Ishikawa (cell line): ENCODE results near the gene HLA-DQA1.

ENCODE experiments used
- CEBPB ChIP-seq: IDR thresholded peaks from 2 replicates; pipeline ENCODE4 v1.6.1; 2012
- CREB1 ChIP-seq: IDR thresholded peaks from 2 replicates; pipeline ENCODE4 v1.6.1; 2012; ENCODE audit warnings: low read depth
- EGR1 ChIP-seq: IDR thresholded peaks from 2 replicates; pipeline ENCODE4 v1.6.1; 2012
- EP300 ChIP-seq: IDR thresholded peaks from 2 replicates; pipeline ENCODE4 v1.6.1; 2012; ENCODE audit warnings: borderline replicate concordance
- FOXM1 ChIP-seq: IDR thresholded peaks from 2 replicates; pipeline ENCODE4 v1.6.1; 2012; ENCODE audit warnings: low read depth, borderline replicate concordance
- MAX ChIP-seq: IDR thresholded peaks from 2 replicates; pipeline ENCODE4 v1.6.1; 2012
- NFIC ChIP-seq: IDR thresholded peaks from 2 replicates; pipeline ENCODE4 v1.6.1; 2012
- RAD21 ChIP-seq: IDR thresholded peaks from 2 replicates; pipeline ENCODE4 v1.6.1; 2012; ENCODE audit warnings: low read depth
- REST ChIP-seq: IDR thresholded peaks from 2 replicates; pipeline ENCODE4 v1.6.1; 2012; ENCODE audit warnings: low read depth, mild to moderate bottlenecking
- TAF1 ChIP-seq: IDR thresholded peaks from 2 replicates; pipeline ENCODE4 v1.6.1; 2012; ENCODE audit warnings: low read depth, mild to moderate bottlenecking
- TCF12 ChIP-seq: IDR thresholded peaks from 2 replicates; pipeline ENCODE4 v1.6.1; 2012; ENCODE audit warnings: low read depth
- TEAD4 ChIP-seq: IDR thresholded peaks from 2 replicates; pipeline ENCODE4 v1.6.1; 2012
- YY1 ChIP-seq: IDR thresholded peaks from 2 replicates; pipeline ENCODE4 v1.6.1; 2012; ENCODE audit warnings: low read depth
- ZBTB7A ChIP-seq: IDR thresholded peaks from 2 replicates; pipeline ENCODE4 v1.6.1; 2012; ENCODE audit warnings: low read depth
- TF ChIP-seq, protein P1 (sequence below): IDR thresholded peaks from 2 replicates; pipeline ENCODE4 v1.6.1; 2012

Gene HLA-DQA1

DNA sequence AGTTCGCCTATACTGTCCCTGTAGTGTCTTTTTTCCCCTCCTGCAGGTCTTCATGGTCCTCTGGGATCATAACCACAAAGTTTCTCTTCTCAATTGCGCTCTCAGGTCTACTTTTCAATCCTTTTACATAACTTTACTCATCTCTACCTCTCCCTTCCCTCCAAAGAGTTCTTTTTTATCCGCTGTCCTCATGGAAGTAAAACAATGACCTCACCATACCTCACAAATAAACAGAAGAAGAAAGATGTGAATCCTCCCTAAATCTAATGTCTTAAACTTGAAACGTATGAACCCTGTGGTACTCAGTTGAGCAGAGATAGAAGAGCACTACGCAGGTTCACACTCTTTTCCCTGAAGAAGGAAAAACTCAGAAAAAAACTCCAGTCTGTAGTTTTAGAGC lies 12.1 kb upstream of the HLA-DQA1 start:
- TF ChIP-seq TCF12 (no peak), FOXM1 (no peak), TEAD4 (no peak), MAX (no peak), YY1 (no peak), TAF1 (no peak), EP300 (no peak), RAD21 (no peak), EGR1 (no peak), REST (no peak), ZBTB7A (no peak), CREB1 (no peak)
- TF ChIP-seq, protein P1, sequence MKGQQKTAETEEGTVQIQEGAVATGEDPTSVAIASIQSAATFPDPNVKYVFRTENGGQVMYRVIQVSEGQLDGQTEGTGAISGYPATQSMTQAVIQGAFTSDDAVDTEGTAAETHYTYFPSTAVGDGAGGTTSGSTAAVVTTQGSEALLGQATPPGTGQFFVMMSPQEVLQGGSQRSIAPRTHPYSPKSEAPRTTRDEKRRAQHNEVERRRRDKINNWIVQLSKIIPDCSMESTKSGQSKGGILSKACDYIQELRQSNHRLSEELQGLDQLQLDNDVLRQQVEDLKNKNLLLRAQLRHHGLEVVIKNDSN = no peak

GRCh38 chr6:32627249-32627648 lies 10.0 kb upstream of the HLA-DQA1 start:
- TF ChIP-seq NFIC = no peak
- no peak for TF ChIP-seq EP300
- TF ChIP-seq TAF1 = no peak
- TF ChIP-seq RAD21 = no peak
- TF ChIP-seq MAX = no peak
- TF ChIP-seq REST = no peak
- TF ChIP-seq TEAD4 = no peak
- TF ChIP-seq CREB1 = no peak

DNA sequence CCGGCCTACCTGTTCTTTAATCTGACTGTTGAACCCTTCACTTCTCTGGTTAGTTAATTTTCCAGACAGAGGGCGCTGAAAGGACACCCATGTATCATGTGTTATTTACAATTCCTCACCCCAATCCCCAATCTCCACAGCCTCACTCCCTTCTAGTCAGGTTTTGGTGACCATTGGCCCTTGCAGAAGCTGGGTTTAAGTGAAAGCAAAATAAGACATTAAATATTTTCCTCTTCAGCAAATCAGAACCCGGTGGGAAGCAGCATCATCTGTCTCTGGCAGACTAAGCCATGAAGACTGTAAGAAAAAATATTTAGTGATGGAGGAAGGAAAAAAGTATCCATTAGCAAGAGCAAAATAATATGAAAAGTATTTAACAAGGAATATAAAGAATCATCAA lies 9.4 kb upstream of the HLA-DQA1 start:
- TF ChIP-seq NFIC = no peak
- no peak for TF ChIP-seq REST
- TF ChIP-seq TEAD4 = no peak
- no peak for TF ChIP-seq TCF12
- no peak for TF ChIP-seq EGR1
- TF ChIP-seq CEBPB = no peak

- no peak for TF ChIP-seq TEAD4
- TF ChIP-seq TAF1 = no peak
- TF ChIP-seq REST = no peak
- no peak for TF ChIP-seq EGR1
- TF ChIP-seq CEBPB = no peak
- no peak for TF ChIP-seq CREB1
- no peak for TF ChIP-seq ZBTB7A
- TF ChIP-seq YY1 = no peak
- TF ChIP-seq NFIC = no peak
- TF ChIP-seq FOXM1 = no peak
- no peak for TF ChIP-seq MAX
- TF ChIP-seq, protein P1 = no peak
- no peak for TF ChIP-seq EP300
- no peak for TF ChIP-seq TCF12
- TF ChIP-seq RAD21 = no peak
These were observed 1.6 kb upstream of the HLA-DQA1 start for GRCh38 chr6:32635526-32636123.
